Measurements from ENCODE around the gene SCARB1.

The SCARB1 gene

GRCh38 chr12:124757329-124757728 is 106.3 kb downstream of the SCARB1 start:
- no peak for DNase-seq (ENCODE audit: low read depth)
- no peak overlapping the region for H3K4me3 ChIP-seq (ENCODE audit: low read depth, low read length)
- no peak for TF ChIP-seq CTCF (conservative IDR thresholded peaks at IDR 0.05; ENCODE audit: low read depth, low read length)

- H3K4me3 ChIP-seq (ENCODE audit: low read depth, low read length) = no peak overlapping the region
- TF ChIP-seq CTCF (conservative IDR thresholded peaks at IDR 0.05; ENCODE audit: low read depth, low read length) = no peak
- DNase-seq (ENCODE audit: low read depth) = no peak
Measured at GRCh38 chr12:124756760-124757159, 106.9 kb downstream of the SCARB1 start.

GRCh38 chr12:124756166-124756565 is 107.5 kb downstream of the SCARB1 start:
- no peak for DNase-seq (ENCODE audit: low read depth)
- no peak overlapping the region for H3K4me3 ChIP-seq (ENCODE audit: low read depth, low read length)

GRCh38 chr12:124755801-124756148 is 107.9 kb downstream of the SCARB1 start:
- no peak for TF ChIP-seq CTCF (conservative IDR thresholded peaks at IDR 0.05; ENCODE audit: low read depth, low read length)

More at GRCh38 chr12:124756166-124756565, 107.5 kb downstream of the SCARB1 start:
- no peak for TF ChIP-seq CTCF (conservative IDR thresholded peaks at IDR 0.05; ENCODE audit: low read depth, low read length)

GRCh38 chr12:124754949-124755800 is 108.5 kb downstream of the SCARB1 start:
- peak; percentile 97 for DNase-seq (ENCODE audit: low read depth)
- peak; percentile 15 for TF ChIP-seq CTCF (conservative IDR thresholded peaks at IDR 0.05; ENCODE audit: low read depth, low read length)
- no peak overlapping the region for H3K4me3 ChIP-seq (ENCODE audit: low read depth, low read length)

More at GRCh38 chr12:124755801-124756148, 107.9 kb downstream of the SCARB1 start:
- DNase-seq (ENCODE audit: low read depth) = no peak
- no peak overlapping the region for H3K4me3 ChIP-seq (ENCODE audit: low read depth, low read length)

- no peak for TF ChIP-seq CTCF (conservative IDR thresholded peaks at IDR 0.05; ENCODE audit: low read depth, low read length)
- no peak for DNase-seq (ENCODE audit: low read depth)
- no peak overlapping the region for H3K4me3 ChIP-seq (ENCODE audit: low read depth, low read length)
Measured at GRCh38 chr12:124754491-124754890, 109.2 kb downstream of the SCARB1 start.

- TF ChIP-seq CTCF (conservative IDR thresholded peaks at IDR 0.05; ENCODE audit: low read depth, low read length) = no peak
Measured at GRCh38 chr12:124753993-124754392, 109.7 kb downstream of the SCARB1 start.

More at GRCh38 chr12:124753993-124754392, 109.7 kb downstream of the SCARB1 start:
- no peak for DNase-seq (ENCODE audit: low read depth)
- no peak overlapping the region for H3K4me3 ChIP-seq (ENCODE audit: low read depth, low read length)
